ENCODE measurements around the gene COBLL1. TPM values are rescaled to one million over a fixed set of nuclear protein-coding genes. Genes with fewer than 3 reads are reported as not detected.
A peak's percentile ranks its signal among the peaks of the same experiment; 100 is the strongest.

Gene COBLL1
- total RNA-seq, 1 donor from 2014 or later: 18.6 TPM

- Mint-ChIP-seq H3K9me3 (ENCODE audit: unreplicated experiment) (peaks cover 2% of the 10 kb centered on the region), H3K27ac (ENCODE audit: unreplicated experiment) (no peak overlapping the region), H3K27me3 (ENCODE audit: low read depth, unreplicated experiment) (no peaks in the 10 kb centered on the region), H3K4me1 (ENCODE audit: low read depth, unreplicated experiment) (no peaks in the 10 kb centered on the region), H3K36me3 (ENCODE audit: low read depth, unreplicated experiment) (no peaks in the 10 kb centered on the region), H3K4me3 (ENCODE audit: unreplicated experiment) (no peak overlapping the region)
- Histone ChIP-seq H3K9ac (ENCODE audit: low read length) (no peak overlapping the region), H3K36me3 (ENCODE audit: insufficient read depth, low read length) (no peaks in the 10 kb centered on the region), H3K4me3 (ENCODE audit: insufficient read depth, low read depth, low read length) (no peak overlapping the region), H3K4me1 (ENCODE audit: insufficient read depth, low read length) (no peaks in the 10 kb centered on the region), H3K79me2 (ENCODE audit: insufficient read depth, low read length) (no peaks in the 10 kb centered on the region), H3K27ac (ENCODE audit: low read depth, low read length) (no peak overlapping the region), H3K9me3 (ENCODE audit: insufficient read depth, low read depth, low read length) (no peaks in the 10 kb centered on the region), H3K4me2 (ENCODE audit: low read length) (no peak overlapping the region), H3K27me3 (ENCODE audit: insufficient read depth, low read length) (no peaks in the 10 kb centered on the region), H4K20me1 (ENCODE audit: insufficient read depth, low read length) (no peaks in the 10 kb centered on the region), H2AFZ (ENCODE audit: low read depth, low read length) (no peak overlapping the region)
- no peak for DNase-seq (ENCODE audit: low read depth)
- TF ChIP-seq CTCF (IDR thresholded peaks at IDR 0.05; ENCODE audit: insufficient read depth, low read depth, low read length): no peak
- no peak for TF ChIP-seq EZH2 (IDR thresholded peaks at IDR 0.05; ENCODE audit: insufficient read depth, low read length)
- FAIRE-seq: no peak
Observed at GRCh38 chr2:164881524-164881923, 39.9 kb upstream of the COBLL1 start.

DNA sequence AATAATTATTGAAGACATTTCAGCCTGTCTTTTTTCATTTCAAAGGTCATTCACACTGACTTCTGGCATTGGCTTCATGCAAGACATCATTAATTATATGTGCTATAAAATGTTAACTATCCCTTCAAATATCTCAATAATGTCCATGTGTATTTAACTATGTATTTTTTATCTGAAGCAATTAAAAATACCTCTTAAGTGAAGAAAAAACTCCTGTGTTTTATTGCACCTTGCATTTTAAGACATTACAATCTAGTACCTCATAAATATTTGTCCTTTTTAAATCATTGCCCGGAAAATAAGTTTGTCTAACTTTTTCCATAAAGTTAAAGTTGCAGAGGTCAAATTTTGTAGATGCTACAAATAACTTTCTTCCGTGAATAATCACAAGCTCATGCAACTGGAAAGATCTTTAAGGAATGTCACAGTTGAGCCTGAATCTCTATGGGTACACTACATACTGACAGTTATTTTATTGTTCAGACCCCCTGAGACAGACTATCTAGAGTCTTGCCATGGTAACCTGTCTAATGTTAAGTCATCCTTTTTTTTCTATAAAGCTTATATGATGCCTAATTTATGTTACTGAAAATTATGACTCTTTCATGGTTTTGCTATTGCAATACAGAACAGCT, 38.4 kb upstream of the COBLL1 start:
- Histone ChIP-seq H3K27ac (ENCODE audit: low read depth, low read length) (no peak overlapping the region), H3K4me2 (ENCODE audit: low read length) (no peak overlapping the region), H4K20me1 (ENCODE audit: insufficient read depth, low read length) (no peaks in the 10 kb centered on the region), H3K4me1 (ENCODE audit: insufficient read depth, low read length) (no peaks in the 10 kb centered on the region), H3K27me3 (ENCODE audit: insufficient read depth, low read length) (no peaks in the 10 kb centered on the region), H3K4me3 (ENCODE audit: insufficient read depth, low read depth, low read length) (no peak overlapping the region), H3K36me3 (ENCODE audit: insufficient read depth, low read length) (no peaks in the 10 kb centered on the region), H3K79me2 (ENCODE audit: insufficient read depth, low read length) (no peaks in the 10 kb centered on the region), H2AFZ (ENCODE audit: low read depth, low read length) (no peak overlapping the region), H3K9ac (ENCODE audit: low read length) (no peak overlapping the region), H3K9me3 (ENCODE audit: insufficient read depth, low read depth, low read length) (no peaks in the 10 kb centered on the region)
- Mint-ChIP-seq H3K36me3 (ENCODE audit: low read depth, unreplicated experiment) (no peaks in the 10 kb centered on the region), H3K4me1 (ENCODE audit: low read depth, unreplicated experiment) (no peaks in the 10 kb centered on the region), H3K9me3 (ENCODE audit: unreplicated experiment) (peaks cover 2% of the 10 kb centered on the region), H3K27me3 (ENCODE audit: low read depth, unreplicated experiment) (no peaks in the 10 kb centered on the region), H3K4me3 (ENCODE audit: unreplicated experiment) (no peak overlapping the region), H3K27ac (ENCODE audit: unreplicated experiment) (no peak overlapping the region)
- TF ChIP-seq CTCF (IDR thresholded peaks at IDR 0.05; ENCODE audit: insufficient read depth, low read depth, low read length) (no peak), EZH2 (IDR thresholded peaks at IDR 0.05; ENCODE audit: insufficient read depth, low read length) (no peak)
- DNase-seq (ENCODE audit: low read depth): peak; percentile 13
- FAIRE-seq: no peak

DNA sequence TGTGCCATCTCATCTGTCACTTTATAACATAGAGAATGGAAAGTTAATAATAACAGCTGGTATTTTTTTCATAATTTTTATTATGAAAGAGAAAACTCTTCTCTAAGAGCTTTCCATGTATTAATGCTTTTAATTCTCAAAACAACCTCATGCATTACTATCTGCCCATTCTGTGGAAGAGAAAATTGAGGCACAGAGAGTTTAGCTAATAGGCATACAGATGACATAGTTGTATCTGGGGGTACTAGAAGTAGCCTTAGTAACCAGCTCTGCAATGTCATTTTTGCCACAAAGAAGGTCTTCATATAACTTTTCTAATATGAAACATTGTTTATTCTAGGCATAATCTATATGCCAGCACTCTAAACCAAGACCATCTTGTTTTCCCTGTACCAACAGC, 36.3 kb upstream of the COBLL1 start:
- no peaks in the 10 kb centered on the region for H3K9me3 ChIP-seq (ENCODE audit: insufficient read depth, low read depth, low read length)
- H3K27me3 ChIP-seq (ENCODE audit: insufficient read depth, low read length): no peaks in the 10 kb centered on the region
- FAIRE-seq (no peak), DNase-seq (ENCODE audit: low read depth) (no peak)
- no peak overlapping the region for H3K27ac Mint-ChIP-seq (ENCODE audit: unreplicated experiment)
- no peaks in the 10 kb centered on the region for H3K79me2 ChIP-seq (ENCODE audit: insufficient read depth, low read length)
- H3K4me1 ChIP-seq (ENCODE audit: insufficient read depth, low read length): no peaks in the 10 kb centered on the region
- H2AFZ ChIP-seq (ENCODE audit: low read depth, low read length): no peak overlapping the region
- H3K4me3 Mint-ChIP-seq (ENCODE audit: unreplicated experiment): no peak overlapping the region
- no peaks in the 10 kb centered on the region for H3K27me3 Mint-ChIP-seq (ENCODE audit: low read depth, unreplicated experiment)
- H3K4me2 ChIP-seq (ENCODE audit: low read length): no peak overlapping the region
- peaks cover 2% of the 10 kb centered on the region for H3K9me3 Mint-ChIP-seq (ENCODE audit: unreplicated experiment)
- no peaks in the 10 kb centered on the region for H4K20me1 ChIP-seq (ENCODE audit: insufficient read depth, low read length)
- no peak for TF ChIP-seq EZH2 (IDR thresholded peaks at IDR 0.05; ENCODE audit: insufficient read depth, low read length)
- TF ChIP-seq CTCF (IDR thresholded peaks at IDR 0.05; ENCODE audit: insufficient read depth, low read depth, low read length): no peak
- H3K36me3 Mint-ChIP-seq (ENCODE audit: low read depth, unreplicated experiment): no peaks in the 10 kb centered on the region
- H3K4me1 Mint-ChIP-seq (ENCODE audit: low read depth, unreplicated experiment): no peaks in the 10 kb centered on the region
- no peak overlapping the region for H3K27ac ChIP-seq (ENCODE audit: low read depth, low read length)
- H3K4me3 ChIP-seq (ENCODE audit: insufficient read depth, low read depth, low read length): no peak overlapping the region
- H3K9ac ChIP-seq (ENCODE audit: low read length): no peak overlapping the region
- no peaks in the 10 kb centered on the region for H3K36me3 ChIP-seq (ENCODE audit: insufficient read depth, low read length)
